Effector memory CD4-positive, alpha-beta T cell (primary cell): ENCODE results near the gene RASAL2.
"Not testable (repeated sequence)": the region's sequence is repeated elsewhere in the genome, so short reads cannot be mapped to it uniquely, and the experiment has no call there.

Source experiments
- DNase-seq, 3 donors: peaks; one replicate each; pipeline ENCODE4 v3.0.0-alpha.2; 2020
- H3K27ac ChIP-seq: 2 replicates; pipeline ENCODE4 v1.7.0; 2013; ENCODE audit warnings: mild to moderate bottlenecking, low read length, moderate library complexity; ENCODE audit not compliant: insufficient read depth, poor library complexity, severe bottlenecking
- H3K27me3 ChIP-seq: replicated peaks from 2 replicates; pipeline ENCODE4 v1.7.0; 2013; ENCODE audit warnings: mild to moderate bottlenecking, low read length; ENCODE audit not compliant: insufficient read depth, control insufficient read depth, poor library complexity, severe bottlenecking
- H3K36me3 ChIP-seq: 2 replicates; pipeline ENCODE4 v1.7.0; 2013; ENCODE audit warnings: mild to moderate bottlenecking, low read length, moderate library complexity; ENCODE audit not compliant: control insufficient read depth, insufficient read depth
- H3K4me1 ChIP-seq: 2 replicates; pipeline ENCODE4 v1.7.0; 2013; ENCODE audit warnings: low read length, mild to moderate bottlenecking; ENCODE audit not compliant: control insufficient read depth, insufficient read depth, poor library complexity, severe bottlenecking
- H3K4me3 ChIP-seq: 2 replicates; pipeline ENCODE4 v1.7.0; 2013; ENCODE audit warnings: low read length, low read depth, mild to moderate bottlenecking; ENCODE audit not compliant: insufficient read depth, poor library complexity, severe bottlenecking
- H3K9me3 ChIP-seq: 2 replicates; pipeline ENCODE4 v1.7.0; 2013; ENCODE audit warnings: mild to moderate bottlenecking, low read length, moderate library complexity; ENCODE audit not compliant: control insufficient read depth

The RASAL2 gene

GRCh38 chr1:178115260-178115659 lies 21.4 kb downstream of the RASAL2 start:
- Histone ChIP-seq H3K4me3 (no peak overlapping the region), H3K27me3 (no peaks in the 10 kb centered on the region), H3K4me1 (no peaks in the 10 kb centered on the region), H3K9me3 (no peaks in the 10 kb centered on the region), H3K27ac (no peak overlapping the region), H3K36me3 (no peaks in the 10 kb centered on the region)
- DNase-seq, result no peak

GRCh38 chr1:178118524-178118923 lies 24.6 kb downstream of the RASAL2 start:
- Histone ChIP-seq H3K27ac (no peak overlapping the region), H3K36me3 (no peaks in the 10 kb centered on the region), H3K4me1 (no peaks in the 10 kb centered on the region)

GRCh38 chr1:178119628-178120027 lies 25.7 kb downstream of the RASAL2 start:
- H3K27me3 ChIP-seq, result no peaks in the 10 kb centered on the region
- H3K9me3 ChIP-seq, result no peaks in the 10 kb centered on the region
- no peak overlapping the region for H3K27ac ChIP-seq
- DNase-seq, result no peak
- H3K36me3 ChIP-seq, result no peaks in the 10 kb centered on the region
- no peak overlapping the region for H3K4me3 ChIP-seq
- no peaks in the 10 kb centered on the region for H3K4me1 ChIP-seq

More at GRCh38 chr1:178118524-178118923, 24.6 kb downstream of the RASAL2 start:
- Histone ChIP-seq H3K4me3 (no peak overlapping the region), H3K9me3 (no peaks in the 10 kb centered on the region), H3K27me3 (no peaks in the 10 kb centered on the region)
- DNase-seq, result no peak

GRCh38 chr1:178120088-178120487 lies 26.2 kb downstream of the RASAL2 start:
- no peak for DNase-seq
- Histone ChIP-seq H3K27me3 (no peaks in the 10 kb centered on the region), H3K4me3 (no peak overlapping the region), H3K36me3 (no peaks in the 10 kb centered on the region), H3K9me3 (no peaks in the 10 kb centered on the region), H3K4me1 (no peaks in the 10 kb centered on the region), H3K27ac (no peak overlapping the region)

- not testable (repeated sequence) for H3K4me1 ChIP-seq, H3K4me3 ChIP-seq, H3K27ac ChIP-seq, DNase-seq, H3K36me3 ChIP-seq, H3K9me3 ChIP-seq, H3K27me3 ChIP-seq
These were observed 26.7 kb downstream of the RASAL2 start for GRCh38 chr1:178120520-178121052.

GRCh38 chr1:178121883-178122282 lies 28.0 kb downstream of the RASAL2 start:
- H3K9me3 ChIP-seq, result no peaks in the 10 kb centered on the region
- no peaks in the 10 kb centered on the region for H3K4me1 ChIP-seq
- H3K27me3 ChIP-seq, result no peaks in the 10 kb centered on the region
- no peak overlapping the region for H3K4me3 ChIP-seq
- no peak for DNase-seq
- H3K27ac ChIP-seq, result no peak overlapping the region
- H3K36me3 ChIP-seq, result no peaks in the 10 kb centered on the region

GRCh38 chr1:178122283-178122682 lies 28.4 kb downstream of the RASAL2 start:
- Histone ChIP-seq H3K4me3 (no peak overlapping the region), H3K27ac (no peak overlapping the region), H3K4me1 (no peaks in the 10 kb centered on the region), H3K36me3 (no peaks in the 10 kb centered on the region), H3K9me3 (no peaks in the 10 kb centered on the region), H3K27me3 (no peaks in the 10 kb centered on the region)
- no peak for DNase-seq

GRCh38 chr1:178124115-178124514 lies 30.2 kb downstream of the RASAL2 start:
- Histone ChIP-seq H3K4me1 (no peaks in the 10 kb centered on the region), H3K27ac (no peak overlapping the region)

GRCh38 chr1:178126261-178126660 lies 32.4 kb downstream of the RASAL2 start:
- Histone ChIP-seq H3K4me3 (no peak overlapping the region), H3K27ac (no peak overlapping the region)

More at GRCh38 chr1:178124115-178124514, 30.2 kb downstream of the RASAL2 start:
- H3K36me3 ChIP-seq, result no peaks in the 10 kb centered on the region
- no peak overlapping the region for H3K4me3 ChIP-seq
- H3K9me3 ChIP-seq, result no peaks in the 10 kb centered on the region
- no peak for DNase-seq
- H3K27me3 ChIP-seq, result no peaks in the 10 kb centered on the region

GRCh38 chr1:178126741-178127185 lies 32.9 kb downstream of the RASAL2 start:
- no peak for DNase-seq

More at GRCh38 chr1:178126261-178126660, 32.4 kb downstream of the RASAL2 start:
- H3K27me3 ChIP-seq, result no peaks in the 10 kb centered on the region
- H3K9me3 ChIP-seq, result no peaks in the 10 kb centered on the region
- no peak for DNase-seq
- H3K4me1 ChIP-seq, result no peaks in the 10 kb centered on the region
- no peaks in the 10 kb centered on the region for H3K36me3 ChIP-seq

More at GRCh38 chr1:178126741-178127185, 32.9 kb downstream of the RASAL2 start:
- Histone ChIP-seq H3K9me3 (no peaks in the 10 kb centered on the region), H3K27me3 (no peaks in the 10 kb centered on the region), H3K27ac (no peak overlapping the region), H3K4me1 (no peaks in the 10 kb centered on the region), H3K36me3 (no peaks in the 10 kb centered on the region), H3K4me3 (no peak overlapping the region)
